Urinary bladder (tissue), 4 donors: Measurements from ENCODE around the gene CHST14. TPM values are rescaled to one million over a fixed set of nuclear protein-coding genes. Genes with fewer than 3 reads are reported as not detected.

Experiments used
- DNase-seq: peaks from one replicate; pipeline ENCODE4 v3.0.0-alpha.2; 2015; ENCODE audit errors: extremely low spot score
- H3K27ac ChIP-seq: one replicate; pipeline ENCODE4 v1.5.1; 2013; ENCODE audit warnings: low read depth, mild to moderate bottlenecking, moderate library complexity
- H3K36me3 ChIP-seq: one replicate; pipeline ENCODE4 v1.6.1; 2013; ENCODE audit warnings: mild to moderate bottlenecking, moderate library complexity; ENCODE audit not compliant: insufficient read depth
- H3K4me1 ChIP-seq: one replicate; pipeline ENCODE4 v1.6.1; 2013; ENCODE audit warnings: mild to moderate bottlenecking, moderate library complexity; ENCODE audit not compliant: insufficient read depth
- H3K4me3 ChIP-seq: one replicate; pipeline ENCODE4 v1.5.1; 2013; ENCODE audit warnings: low read depth, low read length
- WGBS: extraction: QIAGEN DNeasy Blood & Tissue Kit; methylation state at CpG from one replicate; pipeline ENCODE4 v1.1.7; 2013; 5-methylcytosine and 5-hydroxymethylcytosine counted together
- polyA plus RNA-seq: library from polyadenylated mRNA; stranded (reverse); fragments of 200-250 nt; gene quantifications from one replicate; pipeline ENCODE4 v1.2.3, GENCODE V29; 2013
- total RNA-seq: library from RNA; depleted of rRNA; stranded (reverse); fragments of >200 nt; gene quantifications from one replicate; pipeline ENCODE4 v1.2.3, GENCODE V29; 2014
- donor health status: healthy with polysubstance abuse.
- donor health status: healthy.

CHST14 gene
- total and polyA plus RNA-seq, 2 donors = 11.8 to 22.6 TPM

GRCh38 chr15:40477642-40478327 lies 7.0 kb downstream of the CHST14 start:
- WGBS = 53% methylated on average over 5 of the region's 5 CpGs
- Histone ChIP-seq H3K4me1 (no peaks in the 10 kb centered on the region), H3K4me3 (no peak overlapping the region), H3K36me3 (no peaks in the 10 kb centered on the region), H3K27ac (no peak overlapping the region)
- DNase-seq = no peak

- no peak for DNase-seq
Measured at GRCh38 chr15:40479024-40479423, 8.2 kb downstream of the CHST14 start.

GRCh38 chr15:40481341-40482074 lies 10.7 kb downstream of the CHST14 start:
- no peak for DNase-seq
- no peaks in the 10 kb centered on the region for H3K4me1 ChIP-seq
- WGBS = 59% methylated on average over 1 of the region's 1 CpG
- no peak overlapping the region for H3K27ac ChIP-seq
- no peaks in the 10 kb centered on the region for H3K36me3 ChIP-seq
- H3K4me3 ChIP-seq = no peak overlapping the region

More at GRCh38 chr15:40479024-40479423, 8.2 kb downstream of the CHST14 start:
- H3K27ac ChIP-seq = no peak overlapping the region
- H3K4me3 ChIP-seq = no peak overlapping the region
- H3K4me1 ChIP-seq = no peaks in the 10 kb centered on the region
- H3K36me3 ChIP-seq = no peaks in the 10 kb centered on the region

- no peak for DNase-seq
- no peak overlapping the region for H3K4me3 ChIP-seq
- H3K27ac ChIP-seq = no peak overlapping the region
- H3K36me3 ChIP-seq = no peaks in the 10 kb centered on the region
- 92% methylated on average over 2 of the region's 2 CpGs for WGBS
- H3K4me1 ChIP-seq = no peaks in the 10 kb centered on the region
Measured at GRCh38 chr15:40483919-40484318, 13.1 kb downstream of the CHST14 start.

- 81% methylated on average over 36 of the region's 36 CpGs for WGBS
- Histone ChIP-seq H3K36me3 (no peaks in the 10 kb centered on the region), H3K27ac (no peak overlapping the region), H3K4me1 (no peaks in the 10 kb centered on the region), H3K4me3 (no peak overlapping the region)
- DNase-seq = no peak
Measured at GRCh38 chr15:40486066-40486770, 15.4 kb downstream of the CHST14 start.

- Histone ChIP-seq H3K4me1 (no peaks in the 10 kb centered on the region), H3K27ac (no peak overlapping the region), H3K36me3 (no peaks in the 10 kb centered on the region), H3K4me3 (no peak overlapping the region)
- 92% methylated on average over 35 of the region's 35 CpGs for WGBS
- DNase-seq = no peak
Measured at GRCh38 chr15:40487816-40488682, 17.3 kb downstream of the CHST14 start.

GRCh38 chr15:40489274-40490175 lies 18.7 kb downstream of the CHST14 start:
- Histone ChIP-seq H3K4me3 (no peak overlapping the region), H3K4me1 (no peaks in the 10 kb centered on the region), H3K36me3 (no peaks in the 10 kb centered on the region), H3K27ac (no peak overlapping the region)
- WGBS = 87% methylated on average over 47 of the region's 47 CpGs
- DNase-seq = no peak

- H3K36me3 ChIP-seq = no peaks in the 10 kb centered on the region
- DNase-seq = no peak
- WGBS = 84% methylated on average over 8 of the region's 8 CpGs
- no peak overlapping the region for H3K4me3 ChIP-seq
- H3K4me1 ChIP-seq = no peaks in the 10 kb centered on the region
- H3K27ac ChIP-seq = no peak overlapping the region
Measured at GRCh38 chr15:40493089-40493840, 22.5 kb downstream of the CHST14 start.

- H3K27ac ChIP-seq = no peak overlapping the region
- WGBS = 94% methylated on average over 2 of the region's 2 CpGs
- H3K36me3 ChIP-seq = no peaks in the 10 kb centered on the region
- no peak for DNase-seq
- H3K4me3 ChIP-seq = no peak overlapping the region
- H3K4me1 ChIP-seq = no peaks in the 10 kb centered on the region
Measured at GRCh38 chr15:40495516-40495915, 24.7 kb downstream of the CHST14 start.

- Histone ChIP-seq H3K36me3 (no peaks in the 10 kb centered on the region), H3K27ac (no peak overlapping the region), H3K4me1 (no peaks in the 10 kb centered on the region), H3K4me3 (no peak overlapping the region)
- no peak for DNase-seq
- 74% methylated on average over 5 of the region's 5 CpGs for WGBS
Measured at GRCh38 chr15:40498418-40498817, 27.6 kb downstream of the CHST14 start.

GRCh38 chr15:40498891-40499290 lies 28.1 kb downstream of the CHST14 start:
- no peaks in the 10 kb centered on the region for H3K4me1 ChIP-seq
- H3K4me3 ChIP-seq = no peak overlapping the region
- WGBS = 80% methylated on average over 4 of the region's 4 CpGs
- DNase-seq = no peak
- no peak overlapping the region for H3K27ac ChIP-seq
- H3K36me3 ChIP-seq = no peaks in the 10 kb centered on the region

- no peak overlapping the region for H3K4me3 ChIP-seq
- H3K4me1 ChIP-seq = no peaks in the 10 kb centered on the region
- H3K27ac ChIP-seq = no peak overlapping the region
- no peaks in the 10 kb centered on the region for H3K36me3 ChIP-seq
- WGBS = 76% methylated on average over 4 of the region's 4 CpGs
- no peak for DNase-seq
Measured at GRCh38 chr15:40499931-40500330, 29.1 kb downstream of the CHST14 start.
